ENCODE measurements around the gene CD81.

CD81 gene

GRCh38 chr11:2444821-2445745 lies 68.0 kb downstream of the CD81 start, which contains the start of gene KCNQ1:
Gene KCNQ1, plus strand, starts transcription at chr11:2445008. Its CDS starts 91 bp downstream, at chr11:2445099.
- no peak within 1 kb of the TSS for H3K27ac ChIP-seq
- TF ChIP-seq CTCF (IDR thresholded peaks at IDR 0.05) (peak; percentile 37), ZFX (IDR thresholded peaks at IDR 0.05; ENCODE audit: borderline replicate concordance) (no peak)

GRCh38 chr11:2445746-2446551 lies 68.8 kb downstream of the CD81 start:
- TF ChIP-seq CTCF (IDR thresholded peaks at IDR 0.05) (no peak), ZFX (IDR thresholded peaks at IDR 0.05; ENCODE audit: borderline replicate concordance) (no peak)
- H3K27ac ChIP-seq: no peak overlapping the region

- TF ChIP-seq ZFX (IDR thresholded peaks at IDR 0.05; ENCODE audit: borderline replicate concordance) (no peak), CTCF (IDR thresholded peaks at IDR 0.05) (no peak)
Measured at GRCh38 chr11:2446590-2447252, 69.6 kb downstream of the CD81 start.

More at GRCh38 chr11:2446590-2447252, 69.6 kb downstream of the CD81 start:
- H3K27ac ChIP-seq: no peak overlapping the region

All from 22Rv1 (cell line).